NT2/D1 (cell line): ENCODE results near the gene SLC36A2.

Experiments
- SUZ12 ChIP-seq: IDR thresholded peaks from 2 replicates; pipeline ENCODE4 v1.6.1; 2011; ENCODE audit not compliant: insufficient read length, insufficient read depth; ENCODE audit errors: extremely low read depth
- YY1 ChIP-seq: IDR thresholded peaks from 2 replicates; pipeline ENCODE4 v1.6.1; 2011; ENCODE audit not compliant: insufficient read length, insufficient read depth
- ZNF274 ChIP-seq: IDR thresholded peaks from 2 replicates; pipeline ENCODE4 v1.6.1; 2011; ENCODE audit warnings: mild to moderate bottlenecking, low read depth, low read length

DNA sequence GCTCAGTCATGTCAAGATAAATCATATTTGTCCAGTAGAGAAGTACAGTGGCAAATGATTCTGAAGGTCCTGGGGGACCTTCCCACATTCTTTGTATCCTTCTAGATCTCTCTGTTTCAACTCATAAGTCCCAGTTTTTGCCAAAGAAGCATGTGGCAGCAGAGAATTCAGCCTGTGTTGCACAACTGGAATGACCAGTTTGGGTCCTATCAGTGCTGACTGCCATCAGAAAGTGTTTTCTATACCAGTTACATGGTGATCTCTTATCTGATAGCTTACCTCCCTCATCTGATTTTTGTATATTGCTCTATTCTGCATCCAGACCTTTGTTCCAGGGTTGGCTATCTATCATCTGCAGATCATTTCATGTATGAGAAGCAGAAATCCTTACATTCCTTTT lies 72.7 kb downstream of the SLC36A2 start:
- TF ChIP-seq YY1 (no peak), ZNF274 (no peak), SUZ12 (no peak)
